GM12872 (cell line): Measurements from ENCODE around the gene PRKAG1.

Experiments
- TF ChIP-seq, protein P1 (sequence below): IDR thresholded peaks from 3 replicates; pipeline ENCODE4 v1.5.1; 2011; ENCODE audit warnings: low read depth, mild to moderate bottlenecking, low read length, moderate library complexity; ENCODE audit not compliant: insufficient read depth

PRKAG1 gene

DNA sequence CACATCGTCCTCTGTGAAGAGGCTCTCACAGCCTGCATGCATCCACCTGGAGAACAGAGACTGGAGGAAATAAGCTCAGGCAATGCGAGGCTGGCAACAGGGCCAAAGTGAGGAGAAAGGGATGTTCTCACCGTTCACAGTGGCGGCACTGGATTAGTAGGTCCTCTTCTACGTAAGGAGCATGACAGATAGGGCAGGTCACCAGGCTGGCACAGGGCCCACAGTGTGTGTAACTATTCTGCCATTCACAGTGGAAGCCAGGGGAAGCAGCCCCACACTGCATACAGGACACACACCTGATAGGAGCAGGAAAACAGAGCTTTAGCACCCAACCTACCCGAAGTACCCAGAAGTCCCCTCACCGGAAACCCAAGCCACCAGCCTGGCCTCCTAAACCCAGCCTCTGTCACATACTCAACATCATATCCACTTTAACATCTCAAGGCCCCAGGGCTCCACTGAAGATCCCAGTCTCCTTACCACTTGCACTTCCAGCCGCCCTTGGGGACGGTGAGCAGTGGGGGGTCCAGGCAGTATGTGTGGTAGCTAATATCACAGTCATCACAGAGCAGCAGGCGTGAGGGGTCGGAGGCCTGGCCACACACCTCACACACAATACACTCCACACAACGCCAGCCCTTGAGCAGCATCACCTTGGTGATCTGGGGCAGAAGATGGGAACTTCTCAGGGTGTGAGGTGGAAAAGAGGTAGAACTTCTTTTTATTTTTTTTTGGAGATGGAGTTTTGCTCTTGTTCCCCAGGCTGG, 27.7 kb upstream of the PRKAG1 start:
- TF ChIP-seq, protein P1, sequence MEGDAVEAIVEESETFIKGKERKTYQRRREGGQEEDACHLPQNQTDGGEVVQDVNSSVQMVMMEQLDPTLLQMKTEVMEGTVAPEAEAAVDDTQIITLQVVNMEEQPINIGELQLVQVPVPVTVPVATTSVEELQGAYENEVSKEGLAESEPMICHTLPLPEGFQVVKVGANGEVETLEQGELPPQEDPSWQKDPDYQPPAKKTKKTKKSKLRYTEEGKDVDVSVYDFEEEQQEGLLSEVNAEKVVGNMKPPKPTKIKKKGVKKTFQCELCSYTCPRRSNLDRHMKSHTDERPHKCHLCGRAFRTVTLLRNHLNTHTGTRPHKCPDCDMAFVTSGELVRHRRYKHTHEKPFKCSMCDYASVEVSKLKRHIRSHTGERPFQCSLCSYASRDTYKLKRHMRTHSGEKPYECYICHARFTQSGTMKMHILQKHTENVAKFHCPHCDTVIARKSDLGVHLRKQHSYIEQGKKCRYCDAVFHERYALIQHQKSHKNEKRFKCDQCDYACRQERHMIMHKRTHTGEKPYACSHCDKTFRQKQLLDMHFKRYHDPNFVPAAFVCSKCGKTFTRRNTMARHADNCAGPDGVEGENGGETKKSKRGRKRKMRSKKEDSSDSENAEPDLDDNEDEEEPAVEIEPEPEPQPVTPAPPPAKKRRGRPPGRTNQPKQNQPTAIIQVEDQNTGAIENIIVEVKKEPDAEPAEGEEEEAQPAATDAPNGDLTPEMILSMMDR: no peak

DNA sequence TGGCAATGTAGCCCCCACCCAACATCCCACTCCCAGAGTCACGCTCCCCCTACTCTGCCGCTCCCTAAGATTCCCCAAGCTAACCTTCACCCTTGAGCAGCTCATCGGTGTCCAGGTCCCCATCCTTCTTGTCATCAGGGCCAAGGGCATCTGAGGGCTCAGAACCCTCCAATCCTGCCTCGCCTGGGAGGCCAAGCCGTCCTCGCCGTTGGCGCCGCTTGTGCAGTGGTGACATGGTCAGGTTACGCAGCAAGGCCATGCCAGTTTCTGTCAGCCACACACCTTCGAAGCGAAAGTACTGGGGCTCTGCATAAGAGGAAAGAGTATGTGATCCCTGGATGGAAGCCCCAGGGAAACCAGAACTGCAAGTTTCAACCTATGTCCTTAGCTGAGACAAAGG, 26.1 kb upstream of the PRKAG1 start:
- TF ChIP-seq, protein P1: no peak

DNA sequence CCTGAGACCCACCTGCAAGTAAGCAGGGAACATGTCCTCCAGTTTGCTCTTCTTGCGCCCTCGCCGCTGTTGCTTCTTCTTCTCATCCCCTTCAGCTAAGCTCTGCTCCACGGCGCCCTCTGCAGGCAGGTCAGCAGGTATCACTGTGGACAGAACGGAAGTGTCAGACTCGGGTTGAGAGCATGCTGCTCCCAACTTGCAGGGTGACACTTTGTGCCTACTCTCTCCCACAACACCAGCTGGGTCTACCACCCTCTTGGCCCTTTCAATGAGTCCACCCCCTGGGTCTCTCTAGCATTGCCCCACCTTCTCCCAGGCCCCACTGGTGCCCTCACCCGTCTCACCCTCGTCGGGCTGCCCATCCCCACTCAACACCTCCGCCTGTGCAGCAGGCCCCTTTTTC, 25.3 kb upstream of the PRKAG1 start:
- TF ChIP-seq, protein P1: peak; percentile 87

DNA sequence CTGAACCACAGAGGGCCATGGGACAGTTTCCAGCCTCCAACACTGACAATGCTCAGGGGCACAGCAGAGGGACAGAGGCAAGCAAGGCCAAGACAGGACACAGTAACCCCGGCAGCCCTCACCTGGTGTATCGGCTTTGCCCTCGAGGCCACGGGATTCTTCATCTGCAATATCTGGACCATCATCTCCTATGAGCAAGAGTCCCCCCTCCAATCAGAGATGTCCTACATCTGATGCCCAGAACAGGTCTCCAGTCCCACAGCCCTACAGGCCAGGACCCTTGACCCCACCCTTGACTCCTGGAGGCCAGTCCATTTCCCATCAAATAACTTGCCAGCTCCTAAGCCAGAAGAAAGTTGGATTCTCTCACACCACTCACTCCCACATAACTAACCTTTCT, 24.7 kb upstream of the PRKAG1 start:
- TF ChIP-seq, protein P1: no peak

DNA sequence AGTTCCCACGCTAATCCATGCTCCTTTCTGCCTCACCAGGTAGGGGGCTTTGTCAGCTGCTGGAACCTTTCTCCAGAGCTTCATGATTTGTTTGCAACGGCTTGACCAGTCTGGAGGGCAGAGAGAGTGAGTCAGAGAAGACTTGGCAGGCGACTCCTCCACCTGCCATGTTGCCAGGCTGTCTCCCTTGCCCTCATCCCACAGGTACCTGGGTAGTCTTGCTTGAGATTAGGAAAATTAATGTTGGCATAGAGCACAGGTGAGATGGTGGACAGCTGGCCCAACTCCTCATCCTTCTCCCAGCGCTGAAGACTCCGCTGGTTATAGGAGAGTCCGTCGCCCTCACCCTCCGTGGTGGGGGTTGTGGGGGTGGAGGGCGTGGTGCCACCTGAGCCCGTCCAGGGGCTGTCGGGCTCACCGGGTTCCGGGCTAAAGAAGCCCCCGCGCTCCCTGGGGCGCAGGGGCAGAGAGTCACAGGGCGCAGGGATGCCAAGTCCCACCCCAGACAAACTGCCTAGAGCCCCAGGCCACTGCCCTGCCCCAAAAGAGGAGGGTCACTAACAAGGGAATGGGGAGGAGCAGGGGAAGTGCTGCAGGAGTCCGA, 23.4 kb upstream of the PRKAG1 start:
- TF ChIP-seq, protein P1: no peak

DNA sequence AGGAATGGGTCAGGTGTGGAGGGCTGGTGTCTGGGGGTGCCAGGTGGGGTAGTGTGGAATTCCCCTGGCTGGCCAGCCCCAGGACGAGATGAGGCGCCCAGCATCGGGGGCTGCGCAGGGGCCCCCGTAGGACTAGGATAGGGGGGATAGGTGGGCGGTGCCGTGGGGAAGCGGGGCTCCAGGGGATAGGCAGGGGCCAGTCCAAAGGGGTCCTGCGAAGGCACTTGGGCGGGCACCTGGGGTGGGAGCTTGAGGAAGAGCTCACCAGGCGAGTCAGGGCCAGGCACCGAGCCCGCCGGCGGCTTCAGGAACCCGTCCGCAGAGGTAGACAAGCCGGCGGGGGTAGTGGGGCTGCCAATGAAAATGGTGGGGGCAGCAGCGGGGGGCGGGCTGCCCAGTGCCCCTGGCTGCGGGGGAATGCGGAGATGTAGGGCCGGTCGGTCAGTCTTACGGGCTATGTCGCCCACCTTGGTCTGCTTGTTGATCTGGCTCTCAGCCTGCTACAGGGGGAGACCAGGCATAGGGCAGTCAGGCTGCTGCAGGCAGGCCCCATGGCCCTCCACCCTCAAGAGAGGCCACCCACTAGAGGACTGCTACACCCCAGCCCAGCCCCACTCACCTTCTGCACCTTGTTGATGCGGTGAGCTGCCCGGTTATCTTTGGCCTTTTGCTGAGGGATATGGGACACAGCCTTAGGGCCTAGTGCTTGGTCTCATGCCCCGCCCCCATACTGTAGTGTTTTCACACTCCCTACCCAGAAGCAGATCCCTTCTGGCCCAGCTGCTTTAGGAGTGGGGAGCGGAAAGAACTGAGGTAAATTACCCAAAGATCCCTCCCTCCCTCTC, 22.7 kb upstream of the PRKAG1 start:
- TF ChIP-seq, protein P1: no peak

DNA sequence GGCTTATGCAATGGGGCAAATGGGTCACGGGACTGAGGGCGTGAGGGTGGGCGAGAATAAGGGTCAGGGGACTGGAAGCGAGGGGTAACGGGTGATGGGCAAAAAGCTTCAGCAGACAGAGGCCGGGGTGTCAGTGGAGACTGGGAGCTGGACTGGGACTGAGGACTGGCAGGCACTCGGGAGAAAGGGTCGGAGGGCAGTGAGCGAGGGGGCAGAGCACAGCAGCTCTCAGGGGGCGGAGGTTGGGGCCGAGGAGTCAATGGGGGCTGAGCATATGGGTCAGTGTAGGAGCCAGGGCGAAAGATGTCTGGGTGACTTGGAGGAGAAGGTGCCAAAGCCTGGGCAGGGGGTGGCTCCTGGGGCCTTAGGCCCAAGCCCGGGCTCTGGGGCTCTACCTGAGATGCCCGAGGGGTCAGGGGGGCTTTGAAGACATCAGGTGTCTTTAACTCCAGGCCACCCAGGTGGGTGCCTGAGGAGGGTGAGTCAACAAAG, 21.8 kb upstream of the PRKAG1 start:
- TF ChIP-seq, protein P1: no peak
